Fibroblast of lung (primary cell): Measurements from ENCODE around the gene CGNL1. TPM values are rescaled to one million over a fixed set of nuclear protein-coding genes. Genes with fewer than 3 reads are reported as not detected.

Experiments
- DNase-seq, 2 donors: peaks; one replicate each; pipeline versions ENCODE4 v3.0.0 to v3.0.0-alpha.2; 2010; ENCODE audit warnings: low read depth in 2 of 2
- H2AFZ ChIP-seq: 2 replicates; pipeline ENCODE4 v1.5.1; 2012; ENCODE audit warnings: low read length, control low read depth, inconsistent platforms
- H3K27ac ChIP-seq: 2 replicates; pipeline ENCODE4 v1.5.1; 2011; ENCODE audit warnings: low read length, control low read depth; ENCODE audit not compliant: insufficient read depth
- H3K27me3 ChIP-seq: 2 replicates; pipeline ENCODE4 v1.5.1; 2011; ENCODE audit warnings: mild to moderate bottlenecking, low read length; ENCODE audit not compliant: control insufficient read depth, insufficient read depth
- H3K36me3 ChIP-seq: 2 replicates; pipeline ENCODE4 v1.5.1; 2011; ENCODE audit warnings: low read length; ENCODE audit not compliant: control insufficient read depth, insufficient read depth
- H3K4me1 ChIP-seq: 2 replicates; pipeline ENCODE4 v1.5.1; 2011; ENCODE audit warnings: low read length; ENCODE audit not compliant: control insufficient read depth, insufficient read depth; ENCODE audit errors: extremely low read depth
- H3K4me2 ChIP-seq: 2 replicates; pipeline ENCODE4 v1.5.1; 2011; ENCODE audit warnings: low read length, control low read depth; ENCODE audit not compliant: insufficient read depth; ENCODE audit errors: extremely low read depth
- H3K4me3 ChIP-seq, 4 experiments: fragments of 200-600 bp in 1 of 4; sonication (generic) in 1 of 4; replicated peaks in 1 of 4; 2 replicates each; pipeline ENCODE4 v1.5.1; 2011 to 2016; ENCODE audit warnings: low read length in 4 of 4, low read depth in 3 of 4, mild to moderate bottlenecking in 3 of 4, control low read depth in 2 of 4, inconsistent platforms in 1 of 4, mixed read lengths in 1 of 4; ENCODE audit not compliant: insufficient read depth in 1 of 4; ENCODE audit errors: control extremely low read depth in 1 of 4
- H3K79me2 ChIP-seq: 2 replicates; pipeline ENCODE4 v1.5.1; 2012; ENCODE audit warnings: mild to moderate bottlenecking, low read length, inconsistent platforms; ENCODE audit not compliant: control insufficient read depth, insufficient read depth
- H3K9ac ChIP-seq: 2 replicates; pipeline ENCODE4 v1.5.1; 2011; ENCODE audit warnings: mild to moderate bottlenecking, low read length, control low read depth; ENCODE audit not compliant: insufficient read depth
- H3K9me3 ChIP-seq: 2 replicates; pipeline ENCODE4 v1.5.1; 2012; ENCODE audit warnings: low read depth, low read length; ENCODE audit not compliant: control insufficient read depth, insufficient read depth
- H4K20me1 ChIP-seq: 2 replicates; pipeline ENCODE4 v1.5.1; 2011; ENCODE audit warnings: low read length; ENCODE audit not compliant: control insufficient read depth, insufficient read depth; ENCODE audit errors: extremely low read depth
- EZH2 ChIP-seq: IDR thresholded peaks from 2 replicates; pipeline ENCODE4 v1.5.1; 2012; ENCODE audit warnings: low read length, control low read depth, mild to moderate bottlenecking; ENCODE audit errors: missing control alignments
- polyA plus RNA-seq, 2 donors: library from polyadenylated mRNA; depleted of rRNA in 1 of 2; stranded (reverse) in 1 of 2; unstranded in 1 of 2; fragments of >200 nt; gene quantifications; 2 replicates each; pipeline ENCODE4 v1.2.1, GENCODE V29; 2011 to 2012; ENCODE audit warnings: missing spikeins in 1 of 2
- total RNA-seq: library from RNA; depleted of rRNA; stranded (reverse); fragments of >200 nt; gene quantifications from 2 replicates; pipeline ENCODE4 v1.2.1, GENCODE V29; 2014
- TF ChIP-seq, protein P1 (sequence below), 2 donors: IDR thresholded peaks in 1 of 2; conservative IDR thresholded peaks in 1 of 2; 1 replicate in 1 of 2; 2 replicates in 1 of 2; pipeline ENCODE4 v1.5.1; 2011 to 2012; ENCODE audit warnings: low read length in 2 of 2, control low read depth in 1 of 2, inconsistent platforms in 1 of 2, low read depth in 1 of 2, mild to moderate bottlenecking in 1 of 2

The CGNL1 gene
- total and polyA plus RNA-seq, 2 donors (not counting 1 experiment from before 2014, with no cell fraction given), result 0.18 to 6.1 TPM

DNA sequence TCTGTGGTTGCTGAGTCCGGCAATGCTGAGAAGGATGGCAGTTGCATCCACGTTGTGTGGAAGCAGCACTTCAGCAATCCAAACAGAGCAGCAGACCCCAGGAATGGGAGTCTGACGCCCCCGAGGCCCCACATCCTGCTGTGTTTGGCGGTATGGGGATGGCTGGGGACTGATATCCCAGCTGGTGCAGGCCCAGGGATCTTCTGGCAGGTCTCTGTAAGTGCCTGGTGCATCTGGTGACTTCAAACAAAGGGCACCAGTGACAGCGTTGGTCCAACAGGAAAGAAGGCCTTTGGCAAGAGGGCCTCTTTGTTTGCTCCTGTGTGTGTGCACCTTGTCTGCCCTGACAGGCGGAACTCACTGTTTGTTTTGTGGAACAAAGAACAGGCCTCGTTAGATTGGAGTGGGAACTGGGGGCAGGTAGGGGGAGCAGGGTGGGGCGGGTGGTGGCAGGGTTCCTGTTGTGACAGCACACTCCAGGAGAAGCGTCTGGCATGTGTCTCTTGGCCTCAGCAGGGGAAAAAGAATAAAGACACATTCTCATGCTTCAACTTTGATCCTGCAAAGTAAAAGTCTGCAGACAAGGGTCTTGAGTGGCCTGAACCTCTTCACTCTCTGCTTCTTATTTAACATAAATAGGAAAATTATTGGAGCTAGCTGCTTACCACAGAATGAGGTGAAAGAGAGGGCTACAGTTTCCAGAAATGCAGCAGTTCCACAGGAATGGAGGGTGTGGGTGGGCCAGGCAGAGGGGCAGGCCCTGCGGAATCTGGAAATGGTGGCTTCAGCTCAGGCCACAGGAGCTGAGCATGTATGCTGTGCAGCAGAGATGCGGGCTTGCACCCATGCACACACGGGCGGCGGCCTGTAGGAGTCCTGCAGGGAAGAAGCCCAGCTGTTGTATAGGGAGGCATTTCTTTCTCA, 120.9 kb downstream of the CGNL1 start:
- Histone ChIP-seq H3K4me3 (no peak overlapping the region), H2AFZ (no peak overlapping the region), H3K9ac (no peak overlapping the region), H3K36me3 (no peaks in the 10 kb centered on the region), H3K4me2 (no peak overlapping the region), H4K20me1 (no peaks in the 10 kb centered on the region), H3K4me1 (no peaks in the 10 kb centered on the region), H3K27me3 (no peaks in the 10 kb centered on the region), H3K79me2 (no peaks in the 10 kb centered on the region), H3K27ac (no peak overlapping the region), H3K9me3 (no peaks in the 10 kb centered on the region)
- TF ChIP-seq, protein P1, sequence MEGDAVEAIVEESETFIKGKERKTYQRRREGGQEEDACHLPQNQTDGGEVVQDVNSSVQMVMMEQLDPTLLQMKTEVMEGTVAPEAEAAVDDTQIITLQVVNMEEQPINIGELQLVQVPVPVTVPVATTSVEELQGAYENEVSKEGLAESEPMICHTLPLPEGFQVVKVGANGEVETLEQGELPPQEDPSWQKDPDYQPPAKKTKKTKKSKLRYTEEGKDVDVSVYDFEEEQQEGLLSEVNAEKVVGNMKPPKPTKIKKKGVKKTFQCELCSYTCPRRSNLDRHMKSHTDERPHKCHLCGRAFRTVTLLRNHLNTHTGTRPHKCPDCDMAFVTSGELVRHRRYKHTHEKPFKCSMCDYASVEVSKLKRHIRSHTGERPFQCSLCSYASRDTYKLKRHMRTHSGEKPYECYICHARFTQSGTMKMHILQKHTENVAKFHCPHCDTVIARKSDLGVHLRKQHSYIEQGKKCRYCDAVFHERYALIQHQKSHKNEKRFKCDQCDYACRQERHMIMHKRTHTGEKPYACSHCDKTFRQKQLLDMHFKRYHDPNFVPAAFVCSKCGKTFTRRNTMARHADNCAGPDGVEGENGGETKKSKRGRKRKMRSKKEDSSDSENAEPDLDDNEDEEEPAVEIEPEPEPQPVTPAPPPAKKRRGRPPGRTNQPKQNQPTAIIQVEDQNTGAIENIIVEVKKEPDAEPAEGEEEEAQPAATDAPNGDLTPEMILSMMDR (conservative IDR thresholded peaks at IDR 0.05 in 1 of 2, IDR thresholded peaks at IDR 0.05 in 1 of 2; ENCODE audit: low read depth in 1 of 2, low read length in 2 of 2), result no peak
- no peak for TF ChIP-seq EZH2
- peak in 1 of 2 donors; percentile 62 for DNase-seq

DNA sequence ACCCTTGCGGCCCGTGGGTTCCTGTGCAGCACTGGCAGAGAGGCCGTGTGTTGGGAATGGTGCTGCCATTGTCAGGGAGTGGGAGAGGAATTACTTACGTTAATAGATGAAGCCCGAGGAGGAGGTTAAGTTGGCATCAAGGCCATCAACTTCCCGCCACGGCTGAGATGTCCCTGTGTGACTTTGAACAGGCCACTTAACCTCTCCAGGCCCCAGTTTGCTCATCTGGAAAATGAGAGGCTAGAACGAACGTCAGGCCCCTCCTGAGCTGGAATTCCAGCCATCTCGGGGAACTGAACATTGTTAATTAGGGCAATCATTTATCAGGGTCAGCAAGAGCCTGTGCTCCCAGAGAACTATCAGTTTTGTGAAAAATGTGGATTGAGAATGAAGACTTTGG, 124.0 kb downstream of the CGNL1 start:
- no peak for TF ChIP-seq EZH2
- TF ChIP-seq, protein P1 (conservative IDR thresholded peaks at IDR 0.05 in 1 of 2, IDR thresholded peaks at IDR 0.05 in 1 of 2; ENCODE audit: low read depth in 1 of 2, low read length in 2 of 2), result no peak

DNA sequence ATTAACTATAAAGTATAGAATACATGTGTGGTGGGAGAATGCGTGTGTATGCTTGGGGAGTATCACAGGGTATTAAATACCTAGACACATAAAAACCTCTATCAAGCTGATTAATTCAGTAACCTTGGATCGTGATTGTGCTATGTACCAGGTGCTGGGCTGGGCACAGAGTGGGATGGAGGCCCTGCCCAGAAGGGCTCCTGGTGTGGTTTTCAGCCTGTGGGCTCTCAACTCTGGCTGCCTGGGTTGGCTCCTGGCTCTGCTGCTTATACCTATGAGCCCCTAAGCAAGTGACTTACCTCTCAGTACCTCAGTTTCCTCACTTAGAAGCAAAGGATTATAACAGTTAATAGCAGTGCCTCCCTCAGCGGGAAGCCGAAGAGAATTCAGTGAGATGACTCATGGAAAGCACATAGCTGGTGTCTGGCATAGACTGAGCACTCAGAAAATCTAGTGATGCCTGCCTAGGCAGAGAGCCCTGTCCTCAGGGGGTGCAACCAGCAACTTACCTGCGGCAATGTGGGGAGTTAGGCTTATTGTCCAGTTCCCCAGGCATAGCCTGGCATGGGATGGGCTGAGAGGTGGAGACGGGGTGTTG, 124.8 kb downstream of the CGNL1 start:
- H2AFZ ChIP-seq, result no peak overlapping the region
- no peaks in the 10 kb centered on the region for H3K79me2 ChIP-seq
- no peak overlapping the region for H3K4me3 ChIP-seq
- no peaks in the 10 kb centered on the region for H4K20me1 ChIP-seq
- TF ChIP-seq, protein P1 (conservative IDR thresholded peaks at IDR 0.05 in 1 of 2, IDR thresholded peaks at IDR 0.05 in 1 of 2; ENCODE audit: low read depth in 1 of 2, low read length in 2 of 2), result no peak
- no peak for TF ChIP-seq EZH2
- H3K4me1 ChIP-seq, result no peaks in the 10 kb centered on the region
- H3K27me3 ChIP-seq, result no peaks in the 10 kb centered on the region
- no peak overlapping the region for H3K4me2 ChIP-seq
- no peak overlapping the region for H3K27ac ChIP-seq
- no peaks in the 10 kb centered on the region for H3K9me3 ChIP-seq
- no peak overlapping the region for H3K9ac ChIP-seq
- DNase-seq, result peak in 1 of 2 donors; percentile 59
- no peaks in the 10 kb centered on the region for H3K36me3 ChIP-seq

More for the DNA sequence above, 124.0 kb downstream of the CGNL1 start:
- no peaks in the 10 kb centered on the region for H4K20me1 ChIP-seq
- H3K4me1 ChIP-seq, result no peaks in the 10 kb centered on the region
- no peak overlapping the region for H2AFZ ChIP-seq
- H3K9ac ChIP-seq, result no peak overlapping the region
- no peak for DNase-seq
- no peak overlapping the region for H3K4me2 ChIP-seq
- H3K36me3 ChIP-seq, result no peaks in the 10 kb centered on the region
- H3K27ac ChIP-seq, result no peak overlapping the region
- no peaks in the 10 kb centered on the region for H3K79me2 ChIP-seq
- H3K27me3 ChIP-seq, result no peaks in the 10 kb centered on the region
- no peaks in the 10 kb centered on the region for H3K9me3 ChIP-seq
- no peak overlapping the region for H3K4me3 ChIP-seq
